GM23248 (cell line): ENCODE measurements around the gene PPFIA4. TPM values are rescaled to one million over a fixed set of nuclear protein-coding genes. Genes with fewer than 3 reads are reported as not detected.

Experiments
- DNase-seq: peaks from one replicate; pipeline ENCODE4 v3.0.0-alpha.2; 2015
- H2AFZ ChIP-seq: fragments of 200-600 bp; sonication (generic); 2 replicates; pipeline ENCODE4 v1.6.1; 2016; ENCODE audit warnings: antibody characterized with exemption
- H3F3A ChIP-seq: fragments of 200-600 bp; sonication (generic); 2 replicates; pipeline ENCODE4 v1.6.1; 2016; ENCODE audit warnings: mild to moderate bottlenecking, antibody characterized with exemption, mixed run types; ENCODE audit not compliant: insufficient read depth
- H3K27ac ChIP-seq: fragments of 200-600 bp; sonication (generic); 2 replicates; pipeline ENCODE4 v1.5.1; 2016; ENCODE audit warnings: mild to moderate bottlenecking
- H3K27me3 ChIP-seq: fragments of 200-600 bp; sonication (generic); replicated peaks from 2 replicates; pipeline ENCODE4 v1.6.1; 2016; ENCODE audit warnings: mild to moderate bottlenecking; ENCODE audit not compliant: insufficient read depth
- H3K36me3 ChIP-seq: fragments of 200-600 bp; sonication (generic); 2 replicates; pipeline ENCODE4 v1.6.1; 2016; ENCODE audit warnings: low read depth, mild to moderate bottlenecking
- H3K4me1 ChIP-seq: fragments of 200-600 bp; sonication (generic); 2 replicates; pipeline ENCODE4 v1.6.1; 2016; ENCODE audit warnings: mild to moderate bottlenecking; ENCODE audit not compliant: insufficient read depth
- H3K4me2 ChIP-seq: fragments of 200-600 bp; sonication (generic); one replicate; pipeline ENCODE4 v1.6.1; 2016; ENCODE audit warnings: mild to moderate bottlenecking; ENCODE audit not compliant: unreplicated experiment
- H3K4me3 ChIP-seq: fragments of 200-600 bp; sonication (generic); 2 replicates; pipeline ENCODE4 v1.5.1; 2016; ENCODE audit warnings: mild to moderate bottlenecking
- H3K79me2 ChIP-seq: fragments of 200-600 bp; sonication (generic); 2 replicates; pipeline ENCODE4 v1.6.1; 2016; ENCODE audit warnings: mild to moderate bottlenecking; ENCODE audit not compliant: insufficient read depth
- H3K9ac ChIP-seq: fragments of 200-600 bp; sonication (generic); 2 replicates; pipeline ENCODE4 v1.6.1; 2016; ENCODE audit warnings: mild to moderate bottlenecking
- H3K9me2 ChIP-seq: fragments of 200-600 bp; sonication (generic); 2 replicates; pipeline ENCODE4 v1.6.1; 2016; ENCODE audit warnings: mixed run types, mild to moderate bottlenecking, moderate library complexity; ENCODE audit not compliant: insufficient read depth
- H3K9me3 ChIP-seq: fragments of 200-600 bp; sonication (generic); one replicate; pipeline ENCODE4 v1.6.1; 2017; ENCODE audit warnings: low read depth
- H4K20me1 ChIP-seq: fragments of 200-600 bp; sonication (generic); 2 replicates; pipeline ENCODE4 v1.6.0; 2016; ENCODE audit not compliant: insufficient read depth
- EZH2 ChIP-seq: fragments of 200-600 bp; sonication (generic); IDR thresholded peaks from 2 replicates; pipeline ENCODE4 v1.6.1; 2018; ENCODE audit warnings: antibody characterized with exemption, mild to moderate bottlenecking; ENCODE audit not compliant: insufficient read depth, poor library complexity, severe bottlenecking
- EZH2phosphoT487 ChIP-seq: fragments of 200-600 bp; sonication (generic); IDR thresholded peaks from 2 replicates; pipeline ENCODE4 v1.6.1; 2018; ENCODE audit warnings: antibody characterized with exemption, moderate library complexity, mild to moderate bottlenecking, low read depth; ENCODE audit not compliant: insufficient read depth
- WGBS, 2 experiments: methylation state at CpG; one replicate each; pipeline ENCODE4 v1.1.6; 2015 to 2017; ENCODE audit warnings: low lambda C conversion rate in 2 of 2, low coverage in 1 of 2; ENCODE audit errors: missing lambda C conversion rate in 2 of 2; 5-methylcytosine and 5-hydroxymethylcytosine counted together
- in situ Hi-C: fragments of 300-500 bp; cut with MboI; formaldehyde crosslinking; loops from 2 replicates; pipeline ENCODE4 v1.15.0; 2020
- polyA plus RNA-seq: library from polyadenylated mRNA; unstranded; fragments of >200 nt; fragmentation: Nextera tagmentation; extraction: Ambion mirVana; gene quantifications from 2 replicates; pipeline ENCODE4 v1.2.1, GENCODE V29; 2016
- total RNA-seq: library from RNA; depleted of rRNA; stranded (reverse); fragments of >200 nt; shearing (Covaris generic); gene quantifications from 2 replicates; pipeline ENCODE4 v1.2.3, GENCODE V29; 2014

PPFIA4 gene
- total and polyA plus RNA-seq, 2 experiments from 2014 or later, result 4.9 to 13.6 TPM

- peaks cover 44% of the 10 kb centered on the region for H3K27me3 ChIP-seq
- TF ChIP-seq EZH2phosphoT487 (no peak), EZH2 (no peak)
- 11 to 19% methylated on average over 4 of the region's 4 CpGs for WGBS, 2 experiments
- no peaks in the 10 kb centered on the region for H4K20me1 ChIP-seq
- no peaks in the 10 kb centered on the region for H3F3A ChIP-seq
- no peak overlapping the region for H2AFZ ChIP-seq
- no peaks in the 10 kb centered on the region for H3K4me1 ChIP-seq
- no peak overlapping the region for H3K9ac ChIP-seq
- no peak overlapping the region for H3K4me3 ChIP-seq
- H3K9me3 ChIP-seq, result no peaks in the 10 kb centered on the region
- H3K79me2 ChIP-seq, result no peaks in the 10 kb centered on the region
- no peaks in the 10 kb centered on the region for H3K36me3 ChIP-seq
- no peak for DNase-seq
- H3K27ac ChIP-seq, result no peak overlapping the region
- in situ Hi-C loops, result no loop called here
- no peaks in the 10 kb centered on the region for H3K9me2 ChIP-seq
- H3K4me2 ChIP-seq, result no peak overlapping the region
Observed at GRCh38 chr1:203103216-203103615, 76.9 kb downstream of the PPFIA4 start.

DNA sequence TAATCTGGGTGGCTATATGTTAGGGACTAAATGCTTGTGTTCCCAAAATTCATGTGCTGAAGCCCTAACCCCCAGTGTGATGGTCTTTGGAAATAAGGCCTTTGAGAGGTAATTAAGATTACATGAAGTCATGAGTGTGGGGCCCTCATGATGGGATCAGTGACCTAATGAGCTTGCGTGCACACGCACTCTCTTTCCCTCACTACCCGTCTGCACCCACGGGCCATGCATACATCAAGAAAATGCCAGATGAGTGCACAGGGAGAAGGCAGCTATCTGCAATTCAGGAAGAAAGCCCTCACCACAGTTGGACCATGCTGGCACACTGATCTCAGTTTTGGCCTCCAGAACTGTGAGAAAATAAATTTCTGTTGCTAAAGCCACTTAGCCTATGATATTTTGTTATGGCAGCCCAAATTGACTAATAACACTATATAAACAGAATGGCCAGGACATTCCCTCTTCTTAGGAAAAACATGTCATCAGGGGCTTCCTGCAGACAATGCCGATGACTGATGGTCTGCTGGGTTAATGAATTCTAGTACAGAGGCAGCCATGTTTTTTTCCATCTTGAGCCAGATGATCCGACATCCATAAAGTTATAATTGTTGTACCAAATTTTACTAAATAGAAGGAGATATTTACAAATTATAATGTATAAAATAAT lies 77.7 kb downstream of the PPFIA4 start:
- H3K36me3 ChIP-seq, result no peaks in the 10 kb centered on the region
- H3K9me3 ChIP-seq, result no peaks in the 10 kb centered on the region
- H3K9ac ChIP-seq, result no peak overlapping the region
- no peak overlapping the region for H3K4me2 ChIP-seq
- H3K27me3 ChIP-seq, result peaks cover 51% of the 10 kb centered on the region
- TF ChIP-seq EZH2, result no peak
- no peak for TF ChIP-seq EZH2phosphoT487
- H3K4me1 ChIP-seq, result no peaks in the 10 kb centered on the region
- H2AFZ ChIP-seq, result no peak overlapping the region
- in situ Hi-C loops, result no loop called here
- H3F3A ChIP-seq, result no peaks in the 10 kb centered on the region
- H3K27ac ChIP-seq, result no peak overlapping the region
- H4K20me1 ChIP-seq, result no peaks in the 10 kb centered on the region
- no peaks in the 10 kb centered on the region for H3K79me2 ChIP-seq
- H3K4me3 ChIP-seq, result no peak overlapping the region
- DNase-seq, result no peak
- WGBS, 2 experiments, result 71 to 73% methylated on average over 6 of the region's 6 CpGs
- no peaks in the 10 kb centered on the region for H3K9me2 ChIP-seq

DNA sequence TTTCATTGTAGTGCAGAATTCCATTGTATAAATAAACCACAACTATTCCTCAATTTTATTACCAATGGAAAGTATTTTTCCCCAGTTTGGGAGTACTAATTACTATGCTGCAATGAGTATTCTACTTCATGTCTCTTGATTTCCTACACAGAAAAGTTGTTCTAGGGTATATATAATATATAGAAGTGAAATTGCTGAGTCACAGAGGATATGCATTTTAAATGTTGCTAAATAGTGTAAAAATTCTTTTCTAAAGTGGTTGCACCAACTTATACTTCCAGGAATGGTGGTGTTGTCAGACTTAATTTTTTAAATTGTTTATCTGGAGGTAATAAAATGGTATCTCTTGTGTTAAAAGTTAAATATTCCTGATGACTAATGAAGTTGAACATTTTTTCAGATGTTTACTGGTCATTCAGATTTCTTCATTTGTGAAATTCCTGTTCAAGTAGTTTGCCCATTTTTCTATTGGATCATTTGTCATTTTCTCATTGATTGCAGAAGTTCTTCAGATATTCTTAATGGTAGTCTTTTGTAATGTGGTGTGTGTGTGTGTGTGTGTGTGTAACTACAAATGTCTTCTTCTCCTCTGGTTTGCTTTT lies 78.6 kb downstream of the PPFIA4 start:
- DNase-seq, result no peak

DNA sequence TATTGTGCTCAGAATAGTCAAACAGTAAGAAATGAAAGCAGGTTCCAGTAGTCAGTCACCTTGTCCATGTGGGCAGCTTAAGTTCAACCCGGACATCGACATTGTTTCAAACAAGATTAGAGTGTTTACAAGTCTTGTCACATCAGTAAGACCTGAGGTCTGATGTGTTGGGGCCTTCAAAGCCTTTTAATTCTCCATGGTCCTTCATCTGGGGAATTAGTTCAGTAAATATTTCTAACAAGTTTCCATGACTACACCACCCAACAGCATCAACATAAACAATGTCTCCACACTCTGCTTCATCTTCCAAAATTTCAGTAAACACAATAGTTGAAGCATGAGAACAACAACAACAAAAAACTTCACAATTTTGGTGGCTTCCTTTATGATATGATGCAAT lies 86.2 kb downstream of the PPFIA4 start:
- in situ Hi-C loops, result loop anchor here (10.0 kb wide), 1 partner anchor 102 kb away; no protein-coding TSS in a partner anchor
- no peaks in the 10 kb centered on the region for H3K9me2 ChIP-seq
- 22 to 29% methylated on average over 2 of the region's 2 CpGs for WGBS, 2 experiments

More for the DNA sequence above, 78.6 kb downstream of the PPFIA4 start:
- H2AFZ ChIP-seq, result no peak overlapping the region
- in situ Hi-C loops, result no loop called here
- H3K9me2 ChIP-seq, result no peaks in the 10 kb centered on the region
- no peak overlapping the region for H3K4me2 ChIP-seq
- H3K27me3 ChIP-seq, result peaks cover 61% of the 10 kb centered on the region
- no peak overlapping the region for H3K9ac ChIP-seq
- no peaks in the 10 kb centered on the region for H3K9me3 ChIP-seq
- no peaks in the 10 kb centered on the region for H3K36me3 ChIP-seq
- no peak overlapping the region for H3K4me3 ChIP-seq
- H4K20me1 ChIP-seq, result no peaks in the 10 kb centered on the region
- no peak overlapping the region for H3K27ac ChIP-seq
- no peaks in the 10 kb centered on the region for H3K4me1 ChIP-seq
- no peaks in the 10 kb centered on the region for H3F3A ChIP-seq
- TF ChIP-seq EZH2phosphoT487 (no peak), EZH2 (no peak)
- H3K79me2 ChIP-seq, result no peaks in the 10 kb centered on the region

More for the DNA sequence above, 86.2 kb downstream of the PPFIA4 start:
- Histone ChIP-seq H3K4me1 (no peaks in the 10 kb centered on the region), H3K27me3 (peaks cover 69% of the 10 kb centered on the region), H3K79me2 (no peaks in the 10 kb centered on the region), H2AFZ (no peak overlapping the region), H3K27ac (no peak overlapping the region), H3F3A (no peaks in the 10 kb centered on the region), H3K9me3 (no peaks in the 10 kb centered on the region), H3K4me2 (no peak overlapping the region), H4K20me1 (no peaks in the 10 kb centered on the region), H3K36me3 (no peaks in the 10 kb centered on the region), H3K9ac (no peak overlapping the region), H3K4me3 (no peak overlapping the region)
- TF ChIP-seq EZH2phosphoT487 (no peak), EZH2 (no peak)
- no peak for DNase-seq
